Lower leg skin (tissue), 4 donors: ENCODE measurements around the gene FNBP1L. TPM values are rescaled to one million over a fixed set of nuclear protein-coding genes. Genes with fewer than 3 reads are reported as not detected.
A peak's percentile ranks its signal among the peaks of the same experiment; 100 is the strongest.

ENCODE experiments used
- DNase-seq, 2 donors: peaks; one replicate each; pipeline ENCODE4 v3.0.0-alpha.2; 2019; ENCODE audit warnings: low spot score in 2 of 2
- H3K4me3 ChIP-seq: fragments of 200-600 bp; sonication (generic); 2 replicates; pipeline ENCODE4 v1.5.1; 2017; ENCODE audit warnings: mild to moderate bottlenecking, low read depth; ENCODE audit not compliant: poor library complexity, severe bottlenecking
- CTCF ChIP-seq, 3 donors: fragments of 450-650 bp; IDR thresholded peaks; one replicate each; pipeline ENCODE4 v1.5.1; 2016; ENCODE audit warnings: antibody characterized with exemption in 3 of 3, mild to moderate bottlenecking in 3 of 3, moderate library complexity in 2 of 3
- POLR2A ChIP-seq, 2 donors: fragments of 450-650 bp; IDR thresholded peaks; one replicate each; pipeline ENCODE4 v1.6.1; 2016 to 2017; ENCODE audit warnings: antibody characterized with exemption in 2 of 2, mild to moderate bottlenecking in 1 of 2, moderate library complexity in 1 of 2
- WGBS, 2 donors: methylation state at CpG; one replicate each; pipeline ENCODE4 v1.1.5; 2018; 5-methylcytosine and 5-hydroxymethylcytosine counted together
- intact Hi-C: fragments of 100-400 bp; cut with DNase I; formaldehyde crosslinking; loops from one replicate; pipeline ENCODE4 v1.15.0; 2023; ENCODE audit warnings: low total_unique reads
- total RNA-seq, 4 donors: library from RNA; depleted of rRNA; stranded (reverse); fragments of >200 nt; gene quantifications; one replicate each; pipeline ENCODE4 v1.1.0, GENCODE V29; 2016

The FNBP1L gene
- total RNA-seq, 4 donors from 2014 or later: 19.4 to 30.4 (median 21.9) TPM

GRCh38 chr1:93433407-93433961 lies 14.4 kb upstream of the FNBP1L start:
- no peak for DNase-seq
- 56 to 59% methylated on average over 4 to 5 of the region's 5 CpGs for WGBS, 2 donors
- intact Hi-C loops: loop anchor here (10.0 kb wide), 1 partner anchor 381 kb away; no protein-coding TSS in a partner anchor
- no peak overlapping the region for H3K4me3 ChIP-seq
- no peak for TF ChIP-seq POLR2A (IDR thresholded peaks at IDR 0.05)

GRCh38 chr1:93434088-93434487 lies 13.8 kb upstream of the FNBP1L start:
- no peak for TF ChIP-seq POLR2A (IDR thresholded peaks at IDR 0.05)
- TF ChIP-seq CTCF (IDR thresholded peaks at IDR 0.05): no peak
- H3K4me3 ChIP-seq: no peak overlapping the region
- intact Hi-C loops: loop anchor here (10.0 kb wide), 1 partner anchor 381 kb away; no protein-coding TSS in a partner anchor
- WGBS, 2 donors: 75 to 89% methylated on average over 3 of the region's 3 CpGs
- DNase-seq: no peak

- H3K4me3 ChIP-seq: no peak overlapping the region
- DNase-seq: no peak
- intact Hi-C loops: loop anchor here (10.0 kb wide), 1 partner anchor 380 kb away; no protein-coding TSS in a partner anchor
- no peak for TF ChIP-seq CTCF (IDR thresholded peaks at IDR 0.05)
- no peak for TF ChIP-seq POLR2A (IDR thresholded peaks at IDR 0.05)
- WGBS, 2 donors: 79 to 86% methylated on average over 5 of the region's 5 CpGs
Measured at GRCh38 chr1:93434987-93435386, 12.9 kb upstream of the FNBP1L start.

GRCh38 chr1:93435443-93435842 lies 12.5 kb upstream of the FNBP1L start:
- intact Hi-C loops: loop anchor here (10.0 kb wide), 1 partner anchor 379 kb away; no protein-coding TSS in a partner anchor
- no peak overlapping the region for H3K4me3 ChIP-seq
- TF ChIP-seq POLR2A (IDR thresholded peaks at IDR 0.05) (no peak), CTCF (IDR thresholded peaks at IDR 0.05) (no peak)
- 58 to 60% methylated on average over 3 to 4 of the region's 4 CpGs for WGBS, 2 donors
- no peak for DNase-seq

- intact Hi-C loops: loop anchor here (10.0 kb wide), 1 partner anchor 378 kb away; no protein-coding TSS in a partner anchor
- no peak for TF ChIP-seq POLR2A (IDR thresholded peaks at IDR 0.05)
- no peak for TF ChIP-seq CTCF (IDR thresholded peaks at IDR 0.05)
- DNase-seq: no peak
- H3K4me3 ChIP-seq: no peak overlapping the region
- 58 to 88% methylated on average over 1 of the region's 1 CpG for WGBS, 2 donors
Measured at GRCh38 chr1:93436496-93436895, 11.4 kb upstream of the FNBP1L start.

- intact Hi-C loops: loop anchor here (10.0 kb wide), 1 partner anchor 377 kb away; no protein-coding TSS in a partner anchor
- peak in 1 of 3 donors; percentile 24 for TF ChIP-seq CTCF (IDR thresholded peaks at IDR 0.05)
- TF ChIP-seq POLR2A (IDR thresholded peaks at IDR 0.05): no peak
- H3K4me3 ChIP-seq: no peak overlapping the region
- 41 to 44% methylated on average over 4 of the region's 4 CpGs for WGBS, 2 donors
- DNase-seq: no peak
Measured at GRCh38 chr1:93437976-93438605, 9.8 kb upstream of the FNBP1L start.
